Stimulated activated effector memory CD8-positive, alpha-beta T cell treated with anti-CD3 and anti-CD28 coated beads, Interleukin-12 subunit alpha, Interleukin-12 subunit beta, amount 100 ng/mL, for 72 hours (primary cell): ENCODE data around the gene NT5DC3.

Experiments used
- ATAC-seq: fragments of 150-1000 bp; cut with Tn5 transposase; 2 replicates; pipeline ENCODE4 v1.10.0; 2021
- DNase-seq, 2 donors: peaks; one replicate each; pipeline ENCODE4 v3.0.0; 2021 to 2022; ENCODE audit warnings: low spot score in 2 of 2
- H3K27ac Mint-ChIP-seq: one replicate; pipeline ENCODE4 v1.8.0; 2022; ENCODE audit warnings: mild to moderate bottlenecking, mixed read lengths
- H3K36me3 Mint-ChIP-seq: one replicate; pipeline ENCODE4 v1.8.0; 2022; ENCODE audit warnings: mild to moderate bottlenecking, mixed read lengths
- H3K4me1 Mint-ChIP-seq: one replicate; pipeline ENCODE4 v1.8.0; 2022; ENCODE audit warnings: mixed read lengths
- H3K4me3 Mint-ChIP-seq: one replicate; pipeline ENCODE4 v1.8.0; 2022; ENCODE audit warnings: mild to moderate bottlenecking, mixed read lengths
- H3K9me3 Mint-ChIP-seq: one replicate; pipeline ENCODE4 v1.8.0; 2022; ENCODE audit warnings: mixed read lengths

Gene NT5DC3

DNA sequence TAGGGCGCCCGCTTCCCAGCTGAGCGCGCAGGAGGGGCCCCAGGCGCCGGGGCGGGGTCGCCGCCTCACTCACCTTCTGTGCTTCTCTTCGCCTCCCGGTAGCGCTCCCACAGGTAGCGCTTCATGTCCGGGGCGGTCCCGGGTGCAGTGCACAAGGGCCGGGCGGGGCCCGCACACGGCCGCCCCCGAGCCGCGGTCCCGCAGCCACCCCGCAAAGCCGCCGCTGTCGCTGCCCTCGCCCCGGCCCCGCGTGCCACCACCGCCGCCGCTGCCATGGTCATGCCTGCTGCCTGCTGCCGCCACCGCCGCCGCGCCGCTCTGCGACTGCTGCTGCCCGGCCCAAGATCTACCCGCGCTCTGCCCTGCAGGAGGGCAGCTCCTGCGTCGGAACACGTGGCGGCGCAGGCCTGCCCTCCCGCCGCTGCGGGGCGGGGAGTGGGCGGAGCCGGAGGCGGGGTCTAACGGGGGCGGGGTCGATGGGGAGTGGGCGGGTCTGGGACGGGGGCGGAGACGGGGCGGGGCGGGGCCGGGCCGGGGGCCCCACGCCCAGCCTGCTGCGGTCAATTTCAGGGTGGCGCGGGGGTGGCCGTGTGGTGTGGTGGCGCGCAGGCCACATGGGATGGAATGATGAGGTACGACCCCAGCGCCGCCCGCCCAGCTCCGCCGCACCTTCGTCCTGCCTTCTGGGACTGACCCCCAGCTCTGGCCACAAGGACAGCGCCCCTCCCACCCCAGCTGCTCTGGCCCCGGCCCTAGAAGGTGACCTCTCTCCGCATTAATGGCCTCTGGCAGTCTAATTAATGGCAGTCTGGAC, at the start of gene NT5DC3:
Gene NT5DC3, minus strand, starts transcription at position 359 of the 814 bp plus-strand sequence. Its CDS starts 78 bp downstream, at position 281.
- Mint-ChIP-seq H3K27ac (peak within 1 kb of the TSS; percentile 88), H3K36me3 (peaks cover 15% of the 10 kb centered on the region), H3K4me3 (peak within 1 kb of the TSS; percentile 87), H3K4me1 (peaks cover 26% of the 10 kb centered on the region), H3K9me3 (no peaks in the 10 kb centered on the region)
- ATAC-seq: peak; percentile 89
- DNase-seq: peak; percentile 83 to 90

DNA sequence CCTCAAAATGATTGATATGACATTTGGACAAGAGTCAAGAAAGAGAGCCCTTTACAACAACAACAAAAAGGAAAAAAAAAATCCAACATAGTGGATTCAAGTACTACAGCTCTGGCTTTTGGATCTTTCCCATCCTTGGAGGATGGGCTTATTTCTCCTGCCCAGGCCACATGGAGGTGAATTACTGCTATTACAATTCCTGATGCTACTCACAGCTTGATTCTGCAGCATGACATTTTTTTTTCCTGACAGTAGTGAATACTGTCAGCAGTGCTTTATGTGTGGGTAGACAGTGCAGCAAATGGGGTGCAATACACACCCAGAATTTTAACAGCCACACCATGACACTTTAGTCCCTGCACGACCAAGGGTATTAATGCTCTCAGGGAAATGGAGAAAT, 46.7 kb upstream of the NT5DC3 start:
- Mint-ChIP-seq H3K4me3 (no peak overlapping the region), H3K4me1 (peaks cover 8% of the 10 kb centered on the region), H3K36me3 (peaks cover 4% of the 10 kb centered on the region), H3K9me3 (no peaks in the 10 kb centered on the region), H3K27ac (no peak overlapping the region)
- DNase-seq (no peak), ATAC-seq (no peak)

DNA sequence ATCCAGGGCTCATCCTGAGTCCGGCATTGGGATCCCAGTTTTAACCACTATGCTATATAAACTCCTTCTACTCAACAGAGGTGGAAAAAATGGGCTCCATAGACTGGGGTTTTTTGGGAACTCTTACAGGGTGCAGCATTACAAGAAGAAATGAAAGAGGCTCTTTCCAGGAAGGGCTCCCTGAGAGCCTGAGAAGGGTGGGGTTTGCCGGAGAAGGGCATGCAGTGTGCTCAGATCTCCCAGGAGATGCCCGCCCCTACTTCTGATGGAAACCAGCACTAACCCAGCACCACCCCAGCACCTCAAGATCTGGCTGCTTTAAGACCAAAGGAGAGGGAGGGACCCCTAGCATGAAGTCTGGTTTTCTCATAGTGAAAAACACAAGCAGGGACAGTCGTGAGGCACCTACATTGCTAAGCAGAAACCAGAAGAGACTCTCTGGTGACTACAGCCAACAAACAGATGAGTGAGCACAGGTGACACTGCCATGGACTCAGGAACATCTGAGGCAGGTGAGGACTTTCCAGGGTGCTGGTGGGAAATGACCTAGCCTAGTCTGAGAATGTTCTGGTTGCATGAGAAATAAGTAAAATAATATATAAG, 45.3 kb upstream of the NT5DC3 start:
- Mint-ChIP-seq H3K4me3 (no peak overlapping the region), H3K36me3 (peaks cover 4% of the 10 kb centered on the region)

DNA sequence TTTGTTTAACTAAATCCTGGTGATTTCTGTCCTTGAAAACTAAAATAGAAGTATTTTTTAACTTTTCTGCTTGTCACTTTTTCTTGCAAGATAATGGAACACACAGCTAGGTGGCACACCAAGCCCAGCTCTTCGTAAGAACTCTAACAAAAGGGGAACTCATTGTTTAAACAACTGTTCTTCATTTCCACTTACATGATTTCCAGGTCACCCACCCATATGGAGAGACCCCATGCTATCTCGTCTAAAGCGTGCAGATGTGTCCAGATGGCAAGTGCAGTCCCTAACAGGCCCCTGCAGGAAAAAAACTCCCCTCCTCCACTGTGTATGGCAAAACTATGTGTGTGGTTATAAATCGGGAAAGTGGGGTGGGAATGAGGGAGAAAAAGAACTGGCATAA, 43.3 kb upstream of the NT5DC3 start:
- no peak for ATAC-seq
- Mint-ChIP-seq H3K4me3 (no peak overlapping the region), H3K36me3 (peaks cover 4% of the 10 kb centered on the region), H3K4me1 (peaks cover 28% of the 10 kb centered on the region), H3K27ac (peak overlapping the region; percentile 19), H3K9me3 (no peaks in the 10 kb centered on the region)
- DNase-seq: no peak

More for the DNA sequence above, 45.3 kb upstream of the NT5DC3 start:
- H3K4me1 Mint-ChIP-seq: peaks cover 11% of the 10 kb centered on the region
- no peaks in the 10 kb centered on the region for H3K9me3 Mint-ChIP-seq
- H3K27ac Mint-ChIP-seq: peak overlapping the region; percentile 60
- ATAC-seq (no peak), DNase-seq (no peak)

DNA sequence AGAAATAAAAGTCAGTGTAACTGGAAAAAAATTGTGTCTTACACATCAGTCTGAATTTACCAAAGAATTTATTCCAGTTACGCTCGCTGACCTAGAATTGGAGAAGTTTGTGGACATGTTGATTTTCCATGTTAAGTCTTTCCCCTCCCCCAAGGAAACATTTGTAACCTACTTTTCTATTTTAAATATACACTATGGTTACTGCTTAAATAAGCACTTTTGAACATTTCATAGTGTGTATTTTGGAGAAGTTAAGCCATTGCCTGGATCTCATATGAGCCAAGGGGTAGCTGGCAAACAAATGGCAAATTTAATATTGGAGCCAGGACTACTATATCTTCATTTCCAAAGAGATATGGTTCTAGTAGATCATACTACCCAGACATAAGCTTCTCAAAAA, 42.9 kb upstream of the NT5DC3 start:
- Mint-ChIP-seq H3K4me3 (no peak overlapping the region), H3K4me1 (peaks cover 32% of the 10 kb centered on the region), H3K36me3 (peaks cover 4% of the 10 kb centered on the region)

DNA sequence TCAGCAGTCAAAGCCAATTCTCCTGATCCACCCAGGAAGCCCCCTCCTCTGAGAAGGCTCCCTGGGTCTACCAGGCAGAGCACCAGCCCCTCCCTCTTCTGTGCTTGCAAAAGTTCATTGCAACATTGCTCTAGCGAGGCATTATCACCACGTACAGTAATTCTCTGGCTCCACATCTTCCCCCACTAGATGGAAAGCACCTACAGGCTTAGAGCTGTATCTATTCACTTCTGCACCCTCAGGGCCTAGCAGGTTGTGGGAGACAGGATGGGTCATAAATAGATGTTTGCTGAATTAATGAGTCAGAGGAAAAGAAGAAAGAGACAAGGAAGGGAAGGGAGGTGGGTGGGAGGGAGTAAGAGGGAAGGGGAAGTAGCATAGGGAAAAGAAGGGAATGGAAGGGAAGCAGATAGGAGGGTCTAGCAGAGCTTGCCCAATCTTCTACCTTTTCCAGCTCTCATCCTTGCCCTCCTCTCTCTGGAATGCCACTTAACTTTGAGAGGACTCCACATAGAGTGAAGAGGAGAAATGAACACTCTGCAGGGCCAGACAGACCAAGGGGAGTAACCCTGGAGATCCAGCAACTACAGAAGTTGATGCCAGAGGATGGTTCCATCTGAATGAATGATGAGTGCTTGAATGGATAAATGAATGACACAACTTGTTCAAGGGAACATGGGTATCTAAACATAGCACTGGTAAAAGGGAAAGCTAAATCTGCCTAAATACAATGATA, 42.0 kb upstream of the NT5DC3 start:
- no peak for DNase-seq

More for the DNA sequence above, 42.9 kb upstream of the NT5DC3 start:
- Mint-ChIP-seq H3K27ac (no peak overlapping the region), H3K9me3 (no peaks in the 10 kb centered on the region)
- DNase-seq (no peak), ATAC-seq (no peak)

DNA sequence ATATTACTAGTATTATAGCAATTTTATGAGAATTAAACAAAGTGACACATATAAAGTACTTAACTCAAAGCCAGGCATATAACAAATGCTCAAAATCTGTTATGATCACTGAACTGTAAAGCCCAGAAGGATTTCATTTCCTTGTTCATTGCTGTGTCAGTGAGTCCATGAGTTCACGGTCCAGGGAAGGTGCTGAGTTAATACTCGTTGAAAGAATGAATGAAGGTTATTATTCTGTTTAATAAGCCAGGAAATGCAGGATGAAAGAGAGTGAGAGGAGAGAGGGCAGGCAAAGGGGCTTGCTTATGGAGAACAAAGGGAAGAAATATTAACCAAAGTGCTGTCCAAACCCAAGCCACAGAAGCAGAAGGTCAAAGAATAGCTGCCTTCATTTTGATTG, 40.2 kb upstream of the NT5DC3 start:
- no peak overlapping the region for H3K4me3 Mint-ChIP-seq
- DNase-seq: no peak
- peaks cover 4% of the 10 kb centered on the region for H3K36me3 Mint-ChIP-seq
- no peak for ATAC-seq
- peak overlapping the region; percentile 84 for H3K27ac Mint-ChIP-seq
- H3K9me3 Mint-ChIP-seq: no peaks in the 10 kb centered on the region
- peaks cover 34% of the 10 kb centered on the region for H3K4me1 Mint-ChIP-seq

More for the DNA sequence above, 42.0 kb upstream of the NT5DC3 start:
- peaks cover 4% of the 10 kb centered on the region for H3K36me3 Mint-ChIP-seq
- peak; percentile 51 for ATAC-seq
- H3K9me3 Mint-ChIP-seq: no peaks in the 10 kb centered on the region
- peaks cover 37% of the 10 kb centered on the region for H3K4me1 Mint-ChIP-seq
- H3K4me3 Mint-ChIP-seq: no peak overlapping the region
- peak overlapping the region; percentile 11 for H3K27ac Mint-ChIP-seq

DNA sequence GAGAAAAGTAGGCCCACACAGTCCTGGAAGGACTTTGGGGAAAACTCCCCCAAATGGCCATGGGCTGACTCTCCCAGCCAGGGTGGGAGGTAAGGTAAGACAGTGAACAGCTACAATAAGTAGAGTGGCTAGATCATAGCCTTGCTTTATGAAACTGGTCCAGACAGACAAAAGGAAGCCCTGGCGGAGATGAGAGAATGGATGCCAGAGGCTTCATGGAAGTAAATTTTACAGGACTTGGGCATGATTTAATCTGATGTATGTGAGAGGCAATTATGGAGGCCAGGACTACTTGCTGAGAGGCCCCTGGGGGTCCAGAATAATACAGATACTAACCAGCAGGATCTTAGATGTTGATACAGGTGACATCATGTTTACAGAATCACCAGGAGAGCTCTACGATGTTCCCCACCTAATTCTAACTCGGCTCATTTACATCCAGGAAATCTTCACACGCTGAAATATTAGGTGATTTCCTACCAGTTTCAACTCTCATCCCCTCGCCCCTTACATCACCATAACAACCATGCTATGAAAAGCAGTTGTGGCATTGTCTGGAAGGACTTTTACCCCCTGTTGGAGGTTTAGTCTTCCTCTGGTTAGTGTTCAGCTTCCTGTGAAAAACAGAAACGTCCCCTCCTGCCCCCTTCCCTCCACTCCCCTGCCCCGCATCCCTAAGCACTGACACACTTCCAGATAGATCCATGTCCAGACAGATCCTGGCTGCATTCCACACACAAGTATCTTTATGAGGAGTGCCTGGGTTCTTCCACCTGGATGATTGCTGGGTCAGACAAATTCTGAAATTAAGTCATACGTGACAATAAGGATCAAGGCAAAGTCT, 39.5 kb upstream of the NT5DC3 start:
- H3K27ac Mint-ChIP-seq: peak overlapping the region; percentile 84
- H3K36me3 Mint-ChIP-seq: peaks cover 4% of the 10 kb centered on the region
- peaks cover 29% of the 10 kb centered on the region for H3K4me1 Mint-ChIP-seq
- peak overlapping the region; percentile 20 for H3K4me3 Mint-ChIP-seq
- DNase-seq: no peak
- no peaks in the 10 kb centered on the region for H3K9me3 Mint-ChIP-seq
- peak; percentile 64 for ATAC-seq

DNA sequence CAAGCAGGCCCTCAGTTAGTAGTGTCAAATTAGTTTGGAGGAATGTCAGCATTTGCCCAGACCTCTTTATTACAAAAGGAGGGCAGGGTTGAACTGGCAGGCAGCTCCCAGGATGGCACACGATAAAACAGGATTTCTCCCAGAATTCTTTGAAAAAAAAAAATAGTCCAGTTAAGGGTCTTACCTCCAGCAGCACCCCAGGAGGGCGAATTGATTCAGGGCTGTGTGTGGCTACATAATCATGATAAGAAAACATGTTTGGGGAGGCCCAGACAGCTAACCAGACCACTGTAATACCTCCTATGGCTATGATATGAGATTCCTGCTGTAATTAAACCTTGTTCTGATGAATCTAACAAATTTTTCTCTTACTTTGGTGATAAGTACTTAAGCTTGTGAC, 38.8 kb upstream of the NT5DC3 start:
- Mint-ChIP-seq H3K36me3 (peaks cover 4% of the 10 kb centered on the region), H3K4me3 (no peak overlapping the region), H3K27ac (peak overlapping the region; percentile 84)

DNA sequence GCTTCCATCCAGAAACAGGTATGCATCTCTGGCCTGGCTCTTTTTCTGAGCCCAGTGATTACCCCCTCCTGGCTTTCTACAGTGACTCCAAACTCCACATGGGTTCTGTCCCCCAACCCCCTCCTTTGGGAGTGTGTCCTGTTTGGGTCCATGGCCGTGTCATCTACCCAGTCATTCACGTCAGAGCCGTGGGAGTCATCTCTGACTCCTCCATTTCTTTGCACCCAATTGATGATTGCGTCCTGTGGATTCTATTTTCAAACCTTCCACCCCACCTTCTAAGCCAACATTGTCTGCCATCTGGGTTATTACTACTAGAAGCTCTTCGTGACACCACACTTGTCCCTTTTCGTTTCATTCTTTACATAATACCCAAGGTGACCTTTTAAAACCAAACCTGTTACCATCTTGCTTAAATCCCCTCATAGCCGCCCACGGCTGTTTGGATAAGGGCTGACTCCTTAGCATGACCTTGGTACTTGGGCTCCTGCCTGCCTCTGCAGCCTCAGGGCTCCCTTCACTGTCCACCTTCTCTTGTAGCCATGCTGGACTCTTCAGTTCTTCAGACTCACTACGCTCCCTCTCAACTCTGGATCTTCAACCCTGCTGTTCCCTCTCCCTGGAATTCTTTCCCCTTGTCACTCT, 38.1 kb upstream of the NT5DC3 start:
- H3K9me3 Mint-ChIP-seq: no peaks in the 10 kb centered on the region
- H3K4me1 Mint-ChIP-seq: peaks cover 29% of the 10 kb centered on the region
- ATAC-seq (peak; percentile 47), DNase-seq (no peak)
- peaks cover under 1% of the 10 kb centered on the region for H3K36me3 Mint-ChIP-seq
- H3K27ac Mint-ChIP-seq: peak overlapping the region; percentile 57
- H3K4me3 Mint-ChIP-seq: no peak overlapping the region

More for the DNA sequence above, 38.8 kb upstream of the NT5DC3 start:
- Mint-ChIP-seq H3K4me1 (peaks cover 29% of the 10 kb centered on the region), H3K9me3 (no peaks in the 10 kb centered on the region)
- DNase-seq (no peak), ATAC-seq (no peak)

DNA sequence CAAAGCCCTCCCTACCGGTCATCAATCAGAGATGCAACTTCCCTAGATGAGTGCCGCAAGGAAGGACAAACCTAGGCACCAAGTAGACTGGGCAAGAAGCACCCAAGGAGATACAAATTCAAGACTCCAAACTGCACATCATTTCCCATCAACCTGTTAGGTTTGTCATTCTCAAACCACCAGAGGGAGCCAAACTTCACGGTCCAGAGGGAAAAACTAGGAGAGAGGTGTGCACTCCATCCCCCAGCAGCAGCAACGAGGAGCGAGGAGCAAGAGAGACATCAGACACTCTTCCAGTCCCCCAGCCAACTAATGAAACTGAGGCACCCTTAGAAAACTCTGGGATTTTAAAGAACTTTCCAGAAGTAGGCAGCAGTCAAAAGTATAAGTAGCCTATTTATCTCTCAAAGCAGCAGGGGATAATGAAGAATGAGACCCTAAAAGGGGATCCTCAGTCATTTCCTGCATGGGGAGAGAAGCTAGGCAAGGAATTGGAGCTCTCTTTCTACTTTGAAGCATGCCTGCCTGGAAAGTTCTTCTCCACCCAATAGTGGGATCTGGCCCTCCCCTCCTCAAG, 37.0 kb upstream of the NT5DC3 start:
- ATAC-seq (peak; percentile 81), DNase-seq (peak; percentile 36 to 69)
- Mint-ChIP-seq H3K4me3 (no peak overlapping the region), H3K36me3 (no peaks in the 10 kb centered on the region), H3K4me1 (peaks cover 29% of the 10 kb centered on the region), H3K27ac (peak overlapping the region; percentile 57), H3K9me3 (no peaks in the 10 kb centered on the region)

DNA sequence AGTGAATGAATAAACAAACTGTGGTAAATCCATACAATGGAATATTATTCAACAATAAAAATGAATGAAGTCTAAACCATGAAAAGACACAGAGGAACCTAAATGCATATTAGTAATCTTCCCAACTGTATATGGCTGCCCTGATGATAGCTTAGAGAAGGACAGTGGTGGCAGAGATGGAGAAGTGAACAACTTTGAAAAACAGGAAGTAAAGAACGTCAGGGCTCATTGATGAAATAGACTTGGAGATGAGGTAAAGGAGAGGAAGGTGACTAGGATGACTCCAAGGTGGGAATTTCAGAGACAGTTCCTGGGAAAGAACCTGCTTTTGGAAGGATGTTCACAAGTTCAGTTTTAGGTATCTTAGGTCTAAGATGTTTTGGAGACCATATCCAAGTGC, 36.3 kb upstream of the NT5DC3 start:
- DNase-seq (no peak), ATAC-seq (no peak)
- peaks cover 29% of the 10 kb centered on the region for H3K4me1 Mint-ChIP-seq
- H3K27ac Mint-ChIP-seq: no peak overlapping the region
- no peaks in the 10 kb centered on the region for H3K36me3 Mint-ChIP-seq
- H3K9me3 Mint-ChIP-seq: no peaks in the 10 kb centered on the region
- no peak overlapping the region for H3K4me3 Mint-ChIP-seq

DNA sequence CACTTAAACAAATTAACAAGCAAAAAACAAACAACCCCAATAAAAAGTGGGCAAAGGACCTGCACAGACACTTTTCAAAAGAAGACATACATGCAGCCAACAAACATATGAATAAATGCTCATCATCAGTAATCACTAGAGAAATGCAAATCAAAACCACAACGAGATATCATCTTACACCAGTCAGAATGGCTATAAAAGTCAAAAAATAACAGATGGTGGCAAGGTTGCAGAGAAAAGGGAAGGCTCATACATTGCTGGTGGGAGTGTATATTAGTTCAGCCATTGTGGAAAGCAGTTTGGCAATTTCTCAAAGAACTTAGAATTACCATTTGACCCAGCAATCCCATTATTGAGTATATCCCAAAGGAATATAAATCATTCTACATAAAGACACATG, 34.6 kb upstream of the NT5DC3 start:
- Mint-ChIP-seq H3K4me3 (no peak overlapping the region), H3K9me3 (no peaks in the 10 kb centered on the region), H3K36me3 (no peaks in the 10 kb centered on the region), H3K4me1 (peaks cover 20% of the 10 kb centered on the region), H3K27ac (no peak overlapping the region)
- DNase-seq (no peak), ATAC-seq (no peak)

DNA sequence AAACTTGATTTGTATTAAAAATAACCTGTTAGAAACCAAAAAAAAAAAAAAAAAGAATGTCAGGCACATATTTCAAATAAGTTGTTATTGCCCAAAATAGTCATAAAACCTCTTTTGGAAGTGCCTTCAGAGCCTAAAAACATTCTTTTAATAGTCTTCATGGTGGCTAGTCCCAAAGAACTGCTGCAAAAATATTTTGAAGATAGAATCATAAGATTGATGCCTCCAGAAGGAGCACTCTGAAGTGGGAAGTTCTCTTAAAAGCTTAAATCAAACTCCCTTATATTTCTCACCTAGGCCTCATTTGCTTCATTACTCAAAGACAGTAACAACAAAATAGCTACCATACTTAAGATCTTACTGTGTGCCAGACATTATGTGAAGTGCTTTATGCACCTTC, 27.2 kb upstream of the NT5DC3 start:
- H3K36me3 Mint-ChIP-seq: no peaks in the 10 kb centered on the region
- no peaks in the 10 kb centered on the region for H3K9me3 Mint-ChIP-seq
- no peak for ATAC-seq
- DNase-seq: no peak
- no peak overlapping the region for H3K4me3 Mint-ChIP-seq
- no peak overlapping the region for H3K27ac Mint-ChIP-seq
- no peaks in the 10 kb centered on the region for H3K4me1 Mint-ChIP-seq
